ENCODE measurements around the gene OCA2.
"Not testable (repeated sequence)": the region's sequence is repeated elsewhere in the genome, so short reads cannot be mapped to it uniquely, and the experiment has no call there.

The OCA2 gene

GRCh38 chr15:28023422-28023821 is 75.7 kb downstream of the OCA2 start:
- DNase-seq (ENCODE audit: low read depth) = no peak

- no peak for DNase-seq (ENCODE audit: low read depth)
Observed at GRCh38 chr15:28022961-28023360, 76.2 kb downstream of the OCA2 start.

GRCh38 chr15:28022181-28022580 is 76.9 kb downstream of the OCA2 start:
- no peak for DNase-seq (ENCODE audit: low read depth)

GRCh38 chr15:28021281-28022039 is 77.7 kb downstream of the OCA2 start:
- DNase-seq (ENCODE audit: low read depth) = peak; percentile 8

- DNase-seq (ENCODE audit: low read depth) = no peak
Observed at GRCh38 chr15:28020644-28021043, 78.5 kb downstream of the OCA2 start.

- DNase-seq (ENCODE audit: low read depth) = no peak
Observed at GRCh38 chr15:28019594-28020309, 79.4 kb downstream of the OCA2 start.

GRCh38 chr15:28018291-28019044 is 80.6 kb downstream of the OCA2 start:
- no peak for DNase-seq (ENCODE audit: low read depth)

- DNase-seq (ENCODE audit: low read depth) = no peak
Observed at GRCh38 chr15:28017423-28017924, 81.6 kb downstream of the OCA2 start.

GRCh38 chr15:28015855-28016254 is 83.3 kb downstream of the OCA2 start:
- no peak for DNase-seq (ENCODE audit: low read depth)

- DNase-seq (ENCODE audit: low read depth) = no peak
Observed at GRCh38 chr15:28014623-28015200, 84.4 kb downstream of the OCA2 start.

- no peak for DNase-seq (ENCODE audit: low read depth)
Observed at GRCh38 chr15:28013976-28014375, 85.1 kb downstream of the OCA2 start.

GRCh38 chr15:28013480-28013879 is 85.6 kb downstream of the OCA2 start:
- no peak for DNase-seq (ENCODE audit: low read depth)

GRCh38 chr15:28012231-28012630 is 86.9 kb downstream of the OCA2 start:
- no peak for DNase-seq (ENCODE audit: low read depth)

GRCh38 chr15:28008175-28008574 is 90.9 kb downstream of the OCA2 start:
- DNase-seq (ENCODE audit: low read depth) = not testable (repeated sequence)

- DNase-seq (ENCODE audit: low read depth) = no peak
Observed at GRCh38 chr15:28006116-28006905, 92.8 kb downstream of the OCA2 start.

GRCh38 chr15:28005004-28005527 is 94.0 kb downstream of the OCA2 start:
- DNase-seq (ENCODE audit: low read depth) = no peak

GRCh38 chr15:28004143-28005003 is 94.7 kb downstream of the OCA2 start:
- no peak for DNase-seq (ENCODE audit: low read depth)

GRCh38 chr15:28003302-28004037 is 95.6 kb downstream of the OCA2 start:
- DNase-seq (ENCODE audit: low read depth) = no peak

GRCh38 chr15:28002867-28003266 is 96.2 kb downstream of the OCA2 start:
- no peak for DNase-seq (ENCODE audit: low read depth)
